Measurements from ENCODE around the gene F2.

The F2 gene

GRCh38 chr11:46718155-46719019, 626 bp upstream of the F2 start:
- H3K4me1 ChIP-seq (ENCODE audit: insufficient read depth, low read length) = 0 out of 2 replicates have a peak, but pooled peaks cover 5% of the 10 kb centered on the region
- H3K4me3 ChIP-seq (ENCODE audit: low read depth in 1 of 2, low read length in 2 of 2) = no peak overlapping the region
- no peaks in the 10 kb centered on the region for H4K20me1 ChIP-seq (ENCODE audit: insufficient read depth, low read length)
- H3K27me3 ChIP-seq (ENCODE audit: insufficient read depth, low read length, poor library complexity) = no peaks in the 10 kb centered on the region
- DNase-seq (no peak), ATAC-seq (ENCODE audit: insufficient read depth, low read depth) (peak; percentile 61; the same call in 2 of the 3 replicates)
- no peaks in the 10 kb centered on the region for H3K79me2 ChIP-seq (ENCODE audit: insufficient read depth, low read length)
- H2AFZ ChIP-seq (ENCODE audit: low read depth, low read length) = peak overlapping the region; percentile 12; the same call in 1 of the 2 replicates
- no peak overlapping the region for H3K4me2 ChIP-seq (ENCODE audit: insufficient read depth, low read length)
- no peaks in the 10 kb centered on the region for H3K36me3 ChIP-seq (ENCODE audit: insufficient read depth, low read length)
- no peaks in the 10 kb centered on the region for H3K9me3 ChIP-seq (ENCODE audit: insufficient read depth, low read length, severe bottlenecking)
- no peak overlapping the region for H3K27ac ChIP-seq (ENCODE audit: low read length)
- no peak for TF ChIP-seq EZH2 (IDR thresholded peaks at IDR 0.05; ENCODE audit: borderline replicate concordance, low read depth, low read length, severe bottlenecking)
- TF ChIP-seq CTCF (IDR thresholded peaks at IDR 0.05; ENCODE audit: borderline replicate concordance, extremely low read depth, low read length, poor library complexity, severe bottlenecking) = no peak
- no peak overlapping the region for H3K9ac ChIP-seq (ENCODE audit: low read depth, low read length)

GRCh38 chr11:46719543-46720218, 668 bp downstream of the F2 start:
- no peak overlapping the region for H3K4me3 ChIP-seq (ENCODE audit: low read depth in 1 of 2, low read length in 2 of 2)
- H2AFZ ChIP-seq (ENCODE audit: low read depth, low read length) = no peak overlapping the region; the same call in 1 of the 2 replicates
- DNase-seq = no peak
- H3K79me2 ChIP-seq (ENCODE audit: insufficient read depth, low read length) = no peaks in the 10 kb centered on the region
- no peaks in the 10 kb centered on the region for H3K36me3 ChIP-seq (ENCODE audit: insufficient read depth, low read length)
- H3K27me3 ChIP-seq (ENCODE audit: insufficient read depth, low read length, poor library complexity) = no peaks in the 10 kb centered on the region
- H3K27ac ChIP-seq (ENCODE audit: low read length) = no peak overlapping the region
- no peaks in the 10 kb centered on the region for H3K9me3 ChIP-seq (ENCODE audit: insufficient read depth, low read length, severe bottlenecking)
- ATAC-seq (ENCODE audit: insufficient read depth, low read depth) = peak; percentile 19; the same call in 1 of the 3 replicates
- H3K4me2 ChIP-seq (ENCODE audit: insufficient read depth, low read length) = no peak overlapping the region
- no peak for TF ChIP-seq EZH2 (IDR thresholded peaks at IDR 0.05; ENCODE audit: borderline replicate concordance, low read depth, low read length, severe bottlenecking)
- no peak for TF ChIP-seq CTCF (IDR thresholded peaks at IDR 0.05; ENCODE audit: borderline replicate concordance, extremely low read depth, low read length, poor library complexity, severe bottlenecking)
- H3K9ac ChIP-seq (ENCODE audit: low read depth, low read length) = no peak overlapping the region
- no peaks in the 10 kb centered on the region for H4K20me1 ChIP-seq (ENCODE audit: insufficient read depth, low read length)
- H3K4me1 ChIP-seq (ENCODE audit: insufficient read depth, low read length) = 0 out of 2 replicates have a peak, but pooled peaks cover 5% of the 10 kb centered on the region

- no peak for TF ChIP-seq CTCF (IDR thresholded peaks at IDR 0.05; ENCODE audit: borderline replicate concordance, extremely low read depth, low read length, poor library complexity, severe bottlenecking)
- DNase-seq = no peak
- H3K79me2 ChIP-seq (ENCODE audit: insufficient read depth, low read length) = no peaks in the 10 kb centered on the region
- ATAC-seq (ENCODE audit: insufficient read depth, low read depth) = no peak
- no peaks in the 10 kb centered on the region for H3K9me3 ChIP-seq (ENCODE audit: insufficient read depth, low read length, severe bottlenecking)
- no peaks in the 10 kb centered on the region for H4K20me1 ChIP-seq (ENCODE audit: insufficient read depth, low read length)
- H3K27me3 ChIP-seq (ENCODE audit: insufficient read depth, low read length, poor library complexity) = no peaks in the 10 kb centered on the region
- H2AFZ ChIP-seq (ENCODE audit: low read depth, low read length) = no peak overlapping the region
- H3K27ac ChIP-seq (ENCODE audit: low read length) = no peak overlapping the region
- no peaks in the 10 kb centered on the region for H3K36me3 ChIP-seq (ENCODE audit: insufficient read depth, low read length)
- no peak overlapping the region for H3K9ac ChIP-seq (ENCODE audit: low read depth, low read length)
- H3K4me2 ChIP-seq (ENCODE audit: insufficient read depth, low read length) = no peak overlapping the region
- H3K4me3 ChIP-seq (ENCODE audit: low read depth in 1 of 2, low read length in 2 of 2) = no peak overlapping the region
- 0 out of 2 replicates have a peak, but pooled peaks cover 5% of the 10 kb centered on the region for H3K4me1 ChIP-seq (ENCODE audit: insufficient read depth, low read length)
These were observed 2.3 kb downstream of the F2 start for GRCh38 chr11:46721286-46721685.
